ENCODE measurements around the gene SIK3. TPM values are rescaled to one million over a fixed set of nuclear protein-coding genes. Genes with fewer than 3 reads are reported as not detected.

SIK3 gene
- total and polyA plus RNA-seq, 2 donors (not counting 3 experiments of a cell fraction or from before 2014, with no cell fraction given), result 10.3 to 21.3 TPM

- dilution Hi-C loops (cut with MboI; ENCODE audit: extremely low pct_ligation_motif_present, low sequenced_read_pairs) (no loop called here), intact Hi-C loops (cut with micrococcal nuclease) (no loop called here)
- FAIRE-seq (no peak), DNase-seq (ENCODE audit: low read depth, low spot score) (no peak)
- POLR2A ChIA-PET, result no interaction called here
- H3K4me1 ChIP-seq (ENCODE audit: control insufficient read depth, extremely low read depth, insufficient read depth, low read length), result no peaks in the 10 kb centered on the region
- no peak overlapping the region for H3K27ac ChIP-seq (ENCODE audit: insufficient read depth, low read depth, low read length)
- TF ChIP-seq MAX (IDR thresholded peaks at IDR 0.05; ENCODE audit: insufficient read depth, insufficient read length), result no peak
- no peak for TF ChIP-seq JUN (IDR thresholded peaks at IDR 0.05; ENCODE audit: borderline replicate concordance, insufficient read depth, insufficient read length, low read depth)
- no peak for TF ChIP-seq FOS (IDR thresholded peaks at IDR 0.05; ENCODE audit: borderline replicate concordance, insufficient read depth, low read length)
- no peak for TF ChIP-seq POLR2A (IDR thresholded peaks at IDR 0.05; ENCODE audit: low read depth, low read length)
- TF ChIP-seq POLR2AphosphoS5 (IDR thresholded peaks at IDR 0.05; ENCODE audit: insufficient read depth, low read depth, low read length), result no peak
- TF ChIP-seq EZH2 (IDR thresholded peaks at IDR 0.05; ENCODE audit: borderline replicate concordance, low read depth, low read length, severe bottlenecking), result no peak
- no peaks in the 10 kb centered on the region for H4K20me1 ChIP-seq (replicated peaks; ENCODE audit: control insufficient read depth, extremely low read depth, insufficient read depth, low read length)
- no peak overlapping the region for H3K4me2 ChIP-seq (ENCODE audit: insufficient read depth, low read length)
- no peaks in the 10 kb centered on the region for H3K36me3 ChIP-seq (ENCODE audit: control insufficient read depth in 2 of 2, extremely low read depth in 1 of 2, insufficient read depth in 2 of 2, low read length in 2 of 2)
- no peak overlapping the region for H3K4me3 ChIP-seq (replicated peaks in 1 of 3; ENCODE audit: insufficient read depth in 1 of 3, low read depth in 1 of 3, low read length in 3 of 3)
- peaks cover 6 to 8% of the 10 kb centered on the region in 2 experiments for H3K27me3 ChIP-seq (ENCODE audit: control insufficient read depth in 2 of 2, insufficient read depth in 2 of 2, low read length in 2 of 2)
- no peaks in the 10 kb centered on the region for H3K9me1 ChIP-seq (replicated peaks; ENCODE audit: control insufficient read depth, extremely low read depth, insufficient read depth, low read length)
- H2AFZ ChIP-seq (ENCODE audit: low read depth, low read length), result no peak overlapping the region
- CTCF ChIA-PET, result interaction anchor here (0.7 kb wide), 1 partner anchor 24 kb away, joined by 3 read pairs; no protein-coding TSS in a partner anchor
- BruUV-seq (replicated peaks), result no TSS peak
- no peak overlapping the region for H3K9ac ChIP-seq (replicated peaks; ENCODE audit: extremely low read depth, insufficient read depth, low read length)
- no peaks in the 10 kb centered on the region for H3K9me3 ChIP-seq (replicated peaks; ENCODE audit: control insufficient read depth, insufficient read depth, low read length)
- H3K79me2 ChIP-seq (ENCODE audit: control insufficient read depth, insufficient read depth, low read length), result no peaks in the 10 kb centered on the region
Observed at GRCh38 chr11:116812109-116812508, 286.1 kb downstream of the SIK3 start.

GRCh38 chr11:116811194-116811593 is 287.0 kb downstream of the SIK3 start:
- H3K9me3 ChIP-seq (replicated peaks; ENCODE audit: control insufficient read depth, insufficient read depth, low read length), result no peaks in the 10 kb centered on the region
- H2AFZ ChIP-seq (ENCODE audit: low read depth, low read length), result no peak overlapping the region
- no peaks in the 10 kb centered on the region for H4K20me1 ChIP-seq (replicated peaks; ENCODE audit: control insufficient read depth, extremely low read depth, insufficient read depth, low read length)
- CTCF ChIA-PET, result interaction anchor here (0.7 kb wide), 1 partner anchor 25 kb away, joined by 3 read pairs; no protein-coding TSS in a partner anchor
- H3K36me3 ChIP-seq (ENCODE audit: control insufficient read depth in 2 of 2, extremely low read depth in 1 of 2, insufficient read depth in 2 of 2, low read length in 2 of 2), result no peaks in the 10 kb centered on the region
- dilution Hi-C loops (cut with MboI; ENCODE audit: extremely low pct_ligation_motif_present, low sequenced_read_pairs), result no loop called here
- no peaks in the 10 kb centered on the region for H3K9me1 ChIP-seq (replicated peaks; ENCODE audit: control insufficient read depth, extremely low read depth, insufficient read depth, low read length)
- DNase-seq (ENCODE audit: low read depth, low spot score), result no peak
- no peak overlapping the region for H3K4me2 ChIP-seq (ENCODE audit: insufficient read depth, low read length)
- intact Hi-C loops (cut with micrococcal nuclease), result no loop called here
- no peak overlapping the region for H3K4me3 ChIP-seq (replicated peaks in 1 of 3; ENCODE audit: insufficient read depth in 1 of 3, low read depth in 1 of 3, low read length in 3 of 3)
- no peak overlapping the region for H3K9ac ChIP-seq (replicated peaks; ENCODE audit: extremely low read depth, insufficient read depth, low read length)
- POLR2A ChIA-PET, result no interaction called here
- BruUV-seq (replicated peaks), result no TSS peak
- no peak for TF ChIP-seq EZH2 (IDR thresholded peaks at IDR 0.05; ENCODE audit: borderline replicate concordance, low read depth, low read length, severe bottlenecking)
- TF ChIP-seq JUN (IDR thresholded peaks at IDR 0.05; ENCODE audit: borderline replicate concordance, insufficient read depth, insufficient read length, low read depth), result no peak
- no peak for TF ChIP-seq GATA2 (IDR thresholded peaks at IDR 0.05; ENCODE audit: insufficient read depth, insufficient read length, low read depth, low read length)
- no peak for TF ChIP-seq POLR2A (IDR thresholded peaks at IDR 0.05; ENCODE audit: low read depth, low read length)
- no peak for TF ChIP-seq MYC (IDR thresholded peaks at IDR 0.05; ENCODE audit: low read depth, low read length)
- no peak for TF ChIP-seq MAX (IDR thresholded peaks at IDR 0.05; ENCODE audit: insufficient read depth, insufficient read length)
- TF ChIP-seq CTCF (IDR thresholded peaks at IDR 0.05; ENCODE audit: extremely low read depth in 1 of 2, insufficient read depth in 1 of 2, low read depth in 1 of 2, low read length in 2 of 2), result no peak
- no peak for TF ChIP-seq FOS (IDR thresholded peaks at IDR 0.05; ENCODE audit: borderline replicate concordance, insufficient read depth, low read length)
- no peak for TF ChIP-seq POLR2AphosphoS5 (IDR thresholded peaks at IDR 0.05; ENCODE audit: insufficient read depth, low read depth, low read length)
- H3K4me1 ChIP-seq (ENCODE audit: control insufficient read depth, extremely low read depth, insufficient read depth, low read length), result no peaks in the 10 kb centered on the region
- H3K27ac ChIP-seq (ENCODE audit: insufficient read depth, low read depth, low read length), result no peak overlapping the region
- no peaks in the 10 kb centered on the region for H3K79me2 ChIP-seq (ENCODE audit: control insufficient read depth, insufficient read depth, low read length)
- FAIRE-seq, result no peak
- peaks cover 6 to 8% of the 10 kb centered on the region in 2 experiments for H3K27me3 ChIP-seq (ENCODE audit: control insufficient read depth in 2 of 2, insufficient read depth in 2 of 2, low read length in 2 of 2)

All from endothelial cell of umbilical vein (primary cell).